SK-N-SH (cell line): ENCODE measurements around the gene PLEKHG3.

Source experiments
- CHD2 ChIP-seq: fragments of 150-350 bp; IDR thresholded peaks from 2 replicates; pipeline ENCODE4 v1.6.1; 2018; ENCODE audit warnings: low read length; ENCODE audit not compliant: partially characterized antibody
- CTCF ChIP-seq: fragments of 200-600 bp; sonication (generic); IDR thresholded peaks from 2 replicates; pipeline ENCODE4 v1.6.1; 2017; ENCODE audit warnings: antibody characterized with exemption, mild to moderate bottlenecking, moderate library complexity
- MAX ChIP-seq: IDR thresholded peaks from 2 replicates; pipeline ENCODE4 v1.4.0; 2012; ENCODE audit warnings: low read depth
- MXI1 ChIP-seq: IDR thresholded peaks from 2 replicates; pipeline ENCODE4 v1.6.1; 2012; ENCODE audit warnings: mild to moderate bottlenecking, low read depth, low read length, improper control_type of control experiment
- REST ChIP-seq: IDR thresholded peaks from 2 replicates; pipeline ENCODE4 v1.6.1; 2012; ENCODE audit warnings: mild to moderate bottlenecking, low read depth, low read length, moderate library complexity
- SMC3 ChIP-seq: IDR thresholded peaks from 2 replicates; pipeline ENCODE4 v1.6.1; 2012; ENCODE audit warnings: low read depth, low read length, improper control_type of control experiment
- TAF1 ChIP-seq: IDR thresholded peaks from 2 replicates; pipeline ENCODE4 v1.6.1; 2012; ENCODE audit warnings: low read depth, mild to moderate bottlenecking, low read length, moderate library complexity, borderline replicate concordance

- TF ChIP-seq CTCF (no peak), REST (no peak), CHD2 (no peak), MAX (no peak), MXI1 (no peak), TAF1 (no peak), SMC3 (no peak)
Observed at GRCh38 chr14:64786296-64787149, 82.3 kb downstream of the PLEKHG3 start.
